ENCODE results near the gene ZNF827. TPM values are rescaled to one million over a fixed set of nuclear protein-coding genes. Genes with fewer than 3 reads are reported as not detected.

Gene ZNF827
- total RNA-seq, 2 donors from 2014 or later: 13.3 to 17.9 TPM

DNA sequence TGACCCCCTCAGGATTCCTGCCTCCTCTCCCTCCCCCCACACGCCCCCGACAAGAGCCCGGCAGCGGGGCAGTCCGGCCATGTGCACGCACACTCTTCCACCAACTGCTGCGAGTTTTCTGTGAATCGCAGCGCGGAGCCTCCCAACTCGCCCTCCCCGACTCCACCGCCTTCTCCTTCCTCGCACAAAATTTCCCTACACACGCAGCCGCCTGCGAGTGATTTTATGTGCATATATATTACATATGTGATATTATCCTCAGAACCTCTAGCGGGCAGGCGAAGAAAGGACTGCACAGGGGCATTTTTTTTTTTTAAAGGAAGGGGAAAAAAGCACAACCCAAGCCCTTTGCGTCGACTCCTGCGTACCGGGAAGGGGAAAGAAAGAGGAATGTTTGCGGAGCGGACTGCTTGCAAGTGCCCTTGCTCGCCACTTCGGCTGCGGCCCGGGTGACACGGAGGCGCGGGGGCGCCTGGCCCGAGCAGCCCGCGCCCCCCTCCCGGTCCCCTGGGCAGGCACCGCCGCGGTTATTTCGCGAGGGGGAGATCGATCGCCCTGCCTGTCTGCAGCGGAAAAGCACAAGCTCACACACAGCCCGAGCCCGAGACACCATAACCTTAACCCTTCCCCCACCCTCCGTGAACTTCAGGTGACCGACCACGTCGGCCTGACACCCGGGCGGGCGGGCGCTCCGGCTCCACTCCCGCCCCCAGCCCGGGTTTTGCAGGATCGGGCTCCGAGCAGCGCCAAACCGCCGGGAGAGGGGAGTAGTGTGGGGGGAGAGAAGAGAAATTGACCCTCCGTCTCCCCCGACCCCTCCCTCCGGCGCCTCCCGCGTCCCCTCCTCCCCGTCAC, 2.3 kb downstream of the ZNF827 start:
- DNase-seq: peak; percentile 62
- ATAC-seq: peak; percentile 55 to 71
- intact Hi-C loops (cut with DNase I): no loop called here

DNA sequence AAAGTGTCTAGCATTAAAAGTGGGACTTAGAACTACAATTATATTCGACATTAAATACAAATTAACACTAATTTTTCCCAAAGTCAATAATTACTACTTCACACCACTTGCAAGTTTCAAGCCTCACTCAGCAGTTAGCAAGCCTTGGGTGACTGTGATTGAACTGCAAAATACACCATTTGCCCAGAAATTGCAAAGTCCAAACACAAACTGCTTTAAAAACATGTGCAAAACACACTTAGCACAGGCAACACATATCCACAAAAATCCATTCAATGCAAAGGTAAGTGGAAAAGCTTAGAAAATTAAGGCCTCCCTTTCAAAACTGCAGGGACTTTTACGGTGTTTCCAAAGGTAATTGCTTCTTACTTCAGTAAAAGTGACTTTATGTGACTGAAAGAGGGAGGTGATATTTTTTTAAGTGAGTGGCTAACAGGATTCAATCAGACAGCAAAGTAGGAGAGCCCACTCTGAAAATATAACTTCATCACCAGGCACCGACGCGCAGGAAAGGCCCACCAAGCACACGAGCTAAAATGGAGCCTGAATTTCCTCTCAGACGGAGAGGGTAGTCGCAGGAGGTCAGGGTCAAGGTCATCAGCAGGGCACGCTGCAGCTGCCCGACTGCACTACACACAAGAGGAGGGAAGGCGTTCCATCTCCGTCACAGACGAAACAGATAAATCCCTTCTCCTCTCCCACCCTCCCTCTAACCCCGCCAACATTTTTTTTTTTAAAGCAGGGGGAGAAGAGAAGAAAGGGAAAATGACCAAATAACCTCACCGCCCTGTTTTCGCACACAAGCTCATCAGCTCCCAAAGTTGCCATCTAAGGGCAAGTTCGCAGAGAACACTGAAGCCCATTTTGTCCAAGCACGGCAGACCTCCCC, 3.1 kb downstream of the ZNF827 start:
- DNase-seq (peak; percentile 30), ATAC-seq (peak in 1 of 2 donors; percentile 7)
- intact Hi-C loops (cut with DNase I): no loop called here

DNA sequence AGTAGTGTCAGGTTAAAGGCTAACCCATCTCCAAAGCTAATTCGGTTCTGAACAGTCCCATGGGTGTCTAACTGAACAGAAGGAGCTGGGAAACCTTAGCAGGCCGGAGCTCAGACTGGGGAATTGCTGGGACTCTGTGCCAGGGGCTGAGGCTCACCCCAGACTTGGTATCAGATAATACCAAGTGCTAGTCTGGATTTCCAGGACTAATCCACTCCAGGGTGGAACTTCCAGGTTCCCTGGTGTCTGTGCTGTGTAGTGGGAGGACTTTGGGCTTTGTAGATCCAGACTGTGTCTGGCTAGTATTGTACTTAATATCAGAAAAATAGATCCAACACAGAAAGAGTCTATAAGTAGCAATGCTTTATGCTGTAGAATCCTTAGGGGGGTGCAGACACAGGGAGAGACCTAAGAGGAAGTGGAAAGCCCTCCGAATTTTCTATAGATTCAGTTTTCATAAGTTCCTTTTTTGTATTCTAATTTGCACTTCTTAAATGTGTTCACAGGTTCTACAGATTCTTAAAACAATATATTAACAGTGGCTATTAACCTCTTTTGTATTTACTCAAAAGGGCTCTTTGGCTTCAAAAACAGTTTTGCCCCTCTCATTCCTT, 4.1 kb downstream of the ZNF827 start:
- no peak for ATAC-seq

DNA sequence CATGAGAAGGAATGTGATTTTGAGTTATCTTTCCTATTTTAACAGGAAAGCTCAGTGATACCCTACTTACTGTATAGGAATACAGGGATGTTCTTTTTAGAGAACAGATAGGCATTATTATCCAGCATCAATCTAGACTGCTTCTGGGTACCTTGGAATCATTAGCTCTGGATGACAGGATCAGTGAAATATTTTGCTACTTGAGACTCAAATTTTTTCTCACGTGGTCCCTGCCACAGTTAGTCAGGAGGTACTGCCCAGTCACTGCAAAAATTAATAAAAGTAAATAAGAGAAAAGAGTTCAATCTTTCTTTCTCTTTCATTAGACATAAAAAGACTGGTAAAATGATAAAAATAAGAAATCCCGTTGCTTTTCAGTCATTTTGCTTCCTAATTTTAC, 5.5 kb downstream of the ZNF827 start:
- no peak for ATAC-seq
- intact Hi-C loops (cut with DNase I): loop anchor here in 1 of 2 donors (5.0 kb wide), 1 partner anchor 201 kb away; no protein-coding TSS in a partner anchor

More for the DNA sequence above, 4.1 kb downstream of the ZNF827 start:
- DNase-seq: no peak
- intact Hi-C loops (cut with DNase I): loop anchor here in 1 of 2 donors (5.0 kb wide), 1 partner anchor 202 kb away; no protein-coding TSS in a partner anchor

DNA sequence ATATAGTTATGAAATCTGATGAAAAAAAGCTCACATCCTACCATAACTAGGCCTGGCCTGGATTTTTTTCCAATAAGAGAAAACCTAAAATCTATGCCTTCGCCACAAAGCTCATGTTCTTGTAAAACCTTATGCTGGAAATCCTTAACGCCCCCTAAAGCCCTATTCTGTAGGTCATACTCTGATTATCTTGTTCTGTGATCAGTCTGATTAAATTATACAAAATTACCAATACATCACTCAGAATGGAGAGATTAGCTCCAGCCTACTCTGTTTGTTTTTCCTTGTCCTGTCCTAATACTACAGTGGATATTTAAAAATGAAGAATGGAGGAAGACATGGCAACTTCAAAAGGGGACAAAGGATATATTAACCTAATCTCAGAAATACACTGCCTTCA, 7.2 kb downstream of the ZNF827 start:
- ATAC-seq (no peak), DNase-seq (no peak)
- intact Hi-C loops (cut with DNase I): loop anchor here in 1 of 2 donors (5.0 kb wide), 1 partner anchor 199 kb away; no protein-coding TSS in a partner anchor

More for the DNA sequence above, 5.5 kb downstream of the ZNF827 start:
- DNase-seq: no peak

DNA sequence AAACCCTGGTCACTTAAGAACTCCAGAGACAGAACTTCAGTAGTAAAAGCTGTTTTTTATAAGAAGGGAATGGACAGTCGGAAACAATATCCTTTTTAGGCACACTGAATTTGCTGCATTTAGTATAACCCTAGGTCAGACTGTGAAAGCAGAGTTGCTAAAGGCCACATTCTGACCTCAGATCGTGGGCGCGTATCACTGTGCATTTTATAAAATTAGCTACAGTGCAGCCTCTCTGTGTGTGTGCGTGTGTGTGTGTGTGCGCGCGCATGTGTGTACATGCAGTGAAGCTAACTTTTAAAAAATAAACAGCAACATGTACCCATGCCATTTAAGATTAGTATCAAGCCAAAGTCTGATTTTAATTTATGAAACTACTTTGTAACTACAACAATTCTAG, 8.0 kb downstream of the ZNF827 start:
- DNase-seq (no peak), ATAC-seq (peak in 1 of 2 donors; percentile 34)
- intact Hi-C loops (cut with DNase I): loop anchor here in 1 of 2 donors (5.0 kb wide), 1 partner anchor 198 kb away; no protein-coding TSS in a partner anchor

DNA sequence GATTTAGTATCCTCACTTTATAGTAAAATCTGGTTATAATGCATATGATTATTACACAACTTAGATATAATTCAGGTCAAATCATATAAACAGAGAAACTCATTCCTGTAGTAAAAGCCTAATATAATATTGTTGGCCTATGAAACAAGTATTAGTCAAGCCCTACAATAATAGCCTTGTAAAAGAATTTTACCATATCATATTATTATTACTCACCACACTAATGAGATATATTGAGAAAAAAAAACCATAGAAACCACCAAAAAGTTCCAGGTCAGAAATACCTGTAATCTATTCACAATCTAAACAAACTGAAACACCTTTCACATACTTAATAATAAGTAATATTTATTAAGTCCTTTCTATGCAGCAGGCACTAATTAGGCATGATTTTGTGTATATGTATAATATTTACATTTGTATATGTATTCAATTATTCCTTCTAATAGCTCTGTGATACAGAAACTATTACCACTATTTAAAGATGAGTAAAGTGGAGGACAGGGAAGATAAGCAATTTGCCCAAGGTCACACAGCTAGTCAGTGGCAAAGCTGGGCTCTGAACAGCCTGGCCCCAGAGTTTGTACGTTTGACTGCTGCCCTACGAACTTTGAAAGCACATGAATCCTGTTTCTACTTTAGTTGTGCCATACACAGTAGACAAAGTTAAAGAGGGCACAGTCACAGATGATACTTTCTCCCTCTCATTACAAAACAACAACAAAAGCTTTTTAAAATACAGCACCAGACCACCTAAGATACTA, 9.0 kb downstream of the ZNF827 start:
- intact Hi-C loops (cut with DNase I): loop anchor here in 1 of 2 donors (5.0 kb wide), 1 partner anchor 197 kb away; no protein-coding TSS in a partner anchor
- peak in 1 of 2 donors; percentile 41 for ATAC-seq
- DNase-seq: no peak

DNA sequence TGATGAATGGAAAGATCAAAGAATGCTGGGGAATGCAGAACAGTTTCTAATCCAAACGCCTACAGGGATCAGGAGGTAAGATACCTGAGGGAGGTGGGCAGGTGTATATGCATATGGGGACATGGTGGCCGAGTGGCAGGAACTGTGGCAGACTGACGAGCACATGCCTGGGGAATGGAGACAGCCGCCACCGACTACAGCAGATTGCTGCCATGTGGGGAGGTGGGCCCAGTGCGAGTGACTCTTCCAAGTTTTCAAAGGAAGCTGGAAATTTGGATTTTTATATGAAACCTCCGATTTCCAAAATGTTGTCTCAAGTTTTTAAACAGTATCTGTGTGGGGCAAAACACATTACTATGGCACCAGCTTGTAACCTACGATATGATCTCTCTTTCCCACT, 9.9 kb downstream of the ZNF827 start:
- intact Hi-C loops (cut with DNase I): no loop called here
- ATAC-seq: no peak
- no peak for DNase-seq

DNA sequence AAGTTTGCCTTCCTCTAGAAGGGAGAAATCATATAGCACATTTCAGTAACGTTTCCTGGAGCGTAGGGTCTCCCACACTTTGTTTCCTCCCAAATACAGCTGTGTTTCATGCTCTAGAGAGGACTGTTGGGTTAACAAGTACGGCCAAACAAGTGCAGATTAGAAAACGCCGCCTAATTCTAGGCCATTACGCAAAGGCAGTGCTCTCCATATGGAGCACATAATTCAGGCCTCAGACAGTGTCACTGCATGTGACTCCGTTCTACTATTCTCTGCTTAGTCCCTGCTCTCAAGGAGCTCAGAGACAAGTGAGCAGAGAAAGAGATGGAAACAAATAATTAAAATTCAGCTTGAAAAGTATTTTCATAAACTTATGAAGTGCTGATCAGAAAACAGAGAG, 11.6 kb downstream of the ZNF827 start:
- no peak for DNase-seq
- intact Hi-C loops (cut with DNase I): no loop called here
- ATAC-seq: no peak

DNA sequence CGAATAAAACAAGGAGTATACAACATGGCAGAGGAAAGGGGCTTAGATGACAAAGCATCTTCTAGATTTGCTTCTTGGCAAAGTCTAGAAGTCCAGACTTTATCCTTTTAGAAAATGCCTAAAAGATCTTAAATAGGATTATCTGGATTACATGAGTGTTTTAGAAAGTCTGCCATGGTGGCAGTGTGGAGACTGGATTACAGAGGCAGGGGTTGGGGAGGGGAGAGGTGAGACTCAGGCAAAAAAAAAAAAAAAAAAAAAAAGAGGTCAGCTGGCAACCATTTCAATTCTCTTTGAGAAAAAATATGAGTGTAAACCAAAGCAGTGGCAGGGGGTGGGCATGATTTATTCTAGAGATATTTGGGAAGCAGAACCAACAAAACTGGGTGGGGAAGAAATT, 17.4 kb downstream of the ZNF827 start:
- DNase-seq (no peak), ATAC-seq (no peak)
- intact Hi-C loops (cut with DNase I): no loop called here

DNA sequence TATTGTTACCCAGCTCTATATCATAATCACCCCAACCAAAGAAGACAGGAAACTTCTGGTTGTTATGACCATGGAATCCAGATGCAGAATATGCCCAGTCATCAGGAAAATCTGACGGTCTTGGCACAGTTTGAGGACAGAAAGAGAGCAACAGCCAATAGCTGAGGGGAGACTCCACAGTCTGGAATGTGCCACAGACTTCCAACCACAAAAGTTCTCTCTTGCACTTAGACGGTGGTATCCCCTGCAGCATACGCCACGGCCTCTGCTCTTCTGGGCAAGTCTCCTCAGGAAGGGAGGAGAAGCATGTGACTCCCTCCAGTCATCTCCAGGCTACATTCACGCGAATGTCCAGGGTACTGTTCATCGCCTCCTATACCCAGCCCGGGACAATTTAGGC, 18.4 kb downstream of the ZNF827 start:
- peak; percentile 81 to 87 for ATAC-seq
- no peak for DNase-seq
- intact Hi-C loops (cut with DNase I): no loop called here

DNA sequence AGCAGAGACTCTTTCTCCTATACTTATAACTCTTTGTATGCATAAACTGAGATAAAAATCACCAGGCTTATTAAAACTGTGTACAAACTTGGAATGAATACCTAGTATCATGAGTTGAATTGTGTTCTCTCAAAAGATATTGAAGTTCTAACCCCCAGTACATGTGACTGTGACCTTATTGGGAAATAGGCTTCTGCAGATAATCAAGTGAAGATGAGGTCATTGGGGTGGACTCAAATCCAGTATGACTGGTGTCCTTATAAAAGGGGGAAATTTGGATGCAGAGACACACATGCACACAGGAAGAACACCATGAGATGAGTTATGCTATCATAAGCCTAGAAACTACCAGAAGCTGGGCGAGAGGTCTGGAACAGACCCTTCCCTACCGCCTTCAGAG, 26.2 kb downstream of the ZNF827 start:
- DNase-seq (no peak), ATAC-seq (no peak)
- intact Hi-C loops (cut with DNase I): no loop called here

DNA sequence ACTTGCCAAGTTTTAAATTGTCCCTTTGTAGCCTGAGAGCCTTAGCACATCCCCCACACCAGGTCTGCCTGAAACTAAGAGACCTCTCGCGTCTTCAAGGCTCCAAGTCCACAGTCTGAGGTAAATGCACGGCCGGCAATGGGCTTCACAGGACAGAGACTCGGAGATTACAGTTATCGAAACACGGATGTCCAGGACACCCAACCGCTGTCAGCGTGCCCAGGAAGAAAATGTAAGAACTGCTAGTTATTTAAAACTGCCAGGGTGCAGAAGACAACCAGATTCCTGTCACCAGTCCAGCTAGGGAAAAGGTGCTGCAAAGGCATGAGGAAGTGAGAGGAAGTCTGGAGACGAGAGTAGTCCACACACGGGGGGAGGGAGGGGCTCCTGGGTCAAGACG, 28.9 kb downstream of the ZNF827 start:
- ATAC-seq (peak; percentile 43 to 61), DNase-seq (peak; percentile 27)
- intact Hi-C loops (cut with DNase I): no loop called here

DNA sequence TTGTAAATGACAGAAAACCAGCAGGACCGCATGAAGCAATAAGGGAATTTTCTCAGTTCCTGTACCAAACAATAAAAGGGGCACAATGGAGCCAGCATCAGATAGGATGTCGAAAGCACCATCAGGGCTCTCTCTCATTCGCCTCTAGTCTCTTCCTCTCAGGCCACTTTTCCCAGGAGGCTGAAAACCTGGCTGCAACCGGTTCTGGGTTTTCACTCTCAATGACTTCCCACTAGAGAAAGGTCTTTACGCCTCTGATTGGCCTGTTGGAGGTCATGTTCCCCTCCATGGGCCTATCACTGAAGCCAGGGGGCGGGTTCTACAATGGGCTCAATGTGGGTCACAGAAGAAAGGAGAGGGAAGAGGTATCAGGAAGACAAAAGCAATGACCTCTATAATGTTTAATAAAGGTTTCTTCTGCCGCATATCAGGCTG, 29.3 kb downstream of the ZNF827 start:
- peak; percentile 96 to 98 for ATAC-seq
- intact Hi-C loops (cut with DNase I): no loop called here
- peak; percentile 79 for DNase-seq

DNA sequence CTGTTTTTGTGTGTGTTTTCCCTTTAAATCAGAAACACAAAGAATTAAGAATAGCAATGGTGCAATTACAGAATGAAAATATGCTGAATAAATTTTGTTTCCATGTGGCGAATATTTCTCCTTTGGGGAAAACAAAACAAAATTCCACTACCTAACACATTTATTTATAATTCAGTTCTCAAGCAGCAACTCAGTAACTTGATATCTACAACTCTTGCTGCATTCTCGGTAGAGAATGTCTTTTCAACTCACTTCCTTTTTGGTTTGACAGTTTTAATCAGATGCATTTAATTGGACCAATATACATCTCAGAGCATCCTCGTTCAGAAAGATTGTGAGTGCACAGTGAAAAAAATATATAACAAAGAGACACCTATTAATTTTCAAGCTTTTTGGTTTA, 30.8 kb downstream of the ZNF827 start:
- ATAC-seq (no peak), DNase-seq (no peak)
- intact Hi-C loops (cut with DNase I): no loop called here

DNA sequence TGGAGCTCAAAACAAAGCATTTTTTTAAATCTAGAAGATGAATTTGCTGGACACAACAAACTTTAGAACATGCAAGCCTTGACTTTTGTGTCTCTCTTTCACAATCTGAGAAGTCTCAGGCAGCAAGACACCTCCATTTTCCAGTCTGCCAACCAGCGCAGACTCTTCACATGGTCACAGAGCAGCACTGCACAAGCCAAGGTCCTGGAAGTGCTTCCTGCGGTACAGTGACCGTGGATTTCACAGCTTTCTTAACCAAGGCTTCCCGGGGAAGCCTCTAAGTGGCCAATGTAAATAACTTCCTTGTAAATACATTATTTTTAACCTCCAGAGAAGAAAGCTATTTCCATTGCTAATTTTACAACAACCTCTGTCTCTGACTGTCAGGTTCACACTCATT, 31.2 kb downstream of the ZNF827 start:
- ATAC-seq (peak; percentile 35 to 42), DNase-seq (no peak)
- intact Hi-C loops (cut with DNase I): no loop called here

DNA sequence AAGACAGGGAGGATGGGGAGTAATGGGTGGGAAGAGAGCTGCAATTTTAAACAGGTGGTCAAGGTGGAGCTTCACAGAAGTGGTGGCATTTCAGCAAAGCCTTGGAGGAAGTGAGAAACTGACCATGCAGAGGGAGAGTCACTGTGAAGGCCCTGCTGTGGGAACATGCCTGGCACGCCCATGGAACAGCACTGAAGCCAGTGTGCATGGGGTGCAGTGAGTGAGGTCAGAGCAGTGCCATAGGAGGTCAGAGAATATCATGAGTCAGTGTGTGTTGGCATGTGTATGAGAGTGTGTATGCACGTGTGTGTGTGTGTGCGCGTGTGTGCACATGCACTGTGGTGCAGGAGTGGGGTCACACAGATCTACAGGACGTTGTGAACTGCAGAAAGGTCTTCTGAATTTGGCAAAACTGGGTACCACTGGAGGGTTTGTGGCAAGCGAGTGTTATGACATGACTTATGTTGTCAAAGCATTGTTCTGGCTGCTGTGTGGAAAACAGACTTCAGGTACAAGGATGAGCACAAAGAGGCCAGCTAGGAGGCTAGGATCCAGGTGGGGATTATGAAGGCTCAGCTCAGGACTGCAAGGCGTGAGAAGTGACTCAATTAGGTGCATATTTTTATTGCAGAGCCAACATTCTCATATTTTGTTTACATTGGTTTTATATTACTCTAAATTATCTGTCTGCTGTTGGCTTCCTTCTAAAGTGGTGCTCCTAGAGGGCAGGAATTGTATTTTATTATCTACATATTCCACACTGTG, 34.0 kb downstream of the ZNF827 start:
- intact Hi-C loops (cut with DNase I): no loop called here
- ATAC-seq: no peak
- no peak for DNase-seq

DNA sequence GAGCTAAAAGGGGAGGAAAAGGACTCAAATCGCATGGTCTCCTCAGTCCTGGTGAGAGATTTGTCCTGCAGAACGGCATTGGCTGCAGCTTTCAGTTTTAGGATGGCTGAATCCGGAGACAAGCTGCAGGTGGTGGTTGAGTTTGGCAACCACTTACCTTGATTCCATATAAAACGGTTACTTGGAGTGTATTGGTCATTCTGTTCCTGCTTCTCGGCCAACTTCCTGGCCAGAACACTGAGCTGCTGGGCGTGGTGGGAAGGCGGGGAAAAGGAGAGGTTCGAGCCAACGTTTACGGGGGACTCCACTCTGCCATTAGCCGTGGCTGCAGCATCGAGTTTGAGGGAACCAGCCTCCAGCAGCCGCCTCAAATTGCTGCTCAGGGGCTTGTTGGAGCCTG, 36.1 kb downstream of the ZNF827 start:
- intact Hi-C loops (cut with DNase I): no loop called here
- DNase-seq: no peak
- no peak for ATAC-seq
